ENCODE results near the gene CNDP1. TPM values are rescaled to one million over a fixed set of nuclear protein-coding genes. Genes with fewer than 3 reads are reported as not detected.

CNDP1 gene
- polyA plus RNA-seq, 3 donors: not detected

GRCh38 chr18:74488864-74489263 lies 45.4 kb upstream of the CNDP1 start:
- Histone ChIP-seq H3K9ac (ENCODE audit: insufficient read depth, low read length, poor library complexity, severe bottlenecking) (no peak overlapping the region), H4K20me1 (ENCODE audit: insufficient read depth, low read length) (no peaks in the 10 kb centered on the region), H3K4me3 (replicated peaks in 1 of 3; ENCODE audit: low read depth in 2 of 3, low read length in 3 of 3) (no peak overlapping the region), H3K27me3 (ENCODE audit: control insufficient read depth in 2 of 2, insufficient read depth in 2 of 2, low read length in 2 of 2) (no peaks in the 10 kb centered on the region), H2AFZ (ENCODE audit: insufficient read depth, low read depth, low read length, poor library complexity, severe bottlenecking) (no peak overlapping the region), H3K27ac (ENCODE audit: low read depth in 1 of 2, low read length in 2 of 2) (no peak overlapping the region), H3K79me2 (ENCODE audit: insufficient read depth, low read length) (no peaks in the 10 kb centered on the region), H3K4me2 (replicated peaks; ENCODE audit: extremely low read depth, low read length, poor library complexity, severe bottlenecking) (no peak overlapping the region), H3K4me1 (ENCODE audit: control insufficient read depth in 1 of 2, insufficient read depth in 2 of 2, low read length in 2 of 2) (peaks cover 7 to 14% of the 10 kb centered on the region in 2 donors), H3K9me3 (replicated peaks in 1 of 2; ENCODE audit: control insufficient read depth in 1 of 2, insufficient read depth in 1 of 2, low read length in 2 of 2) (no peaks in the 10 kb centered on the region), H3K36me3 (replicated peaks in 1 of 2; ENCODE audit: control insufficient read depth in 1 of 2, insufficient read depth in 2 of 2, low read length in 2 of 2) (no peaks in the 10 kb centered on the region)
- H3K4me3 Mint-ChIP-seq: no peak overlapping the region
- no peaks in the 10 kb centered on the region for H3K36me3 Mint-ChIP-seq
- WGBS (ENCODE audit: insufficient coverage): 97% methylated on average over 8 of the region's 8 CpGs
- peaks cover 2 to 7% (median 4%) of the 10 kb centered on the region in 7 donors for H3K9me3 Mint-ChIP-seq
- peaks cover 3 to 7% (median 4%) of the 10 kb centered on the region in 3 donors for H3K27me3 Mint-ChIP-seq (ENCODE audit: low read depth in 3 of 3)
- H3K27ac Mint-ChIP-seq: peak overlapping the region in 1 of 7 donors; percentile 41
- H3K4me1 Mint-ChIP-seq: peaks cover 21% of the 10 kb centered on the region
- DNase-seq: no peak
- intact Hi-C loops (cut with micrococcal nuclease): no loop called here
- TF ChIP-seq CTCF (IDR thresholded peaks at IDR 0.05): no peak

GRCh38 chr18:74489676-74490075 lies 44.6 kb upstream of the CNDP1 start:
- no peaks in the 10 kb centered on the region for H4K20me1 ChIP-seq (ENCODE audit: insufficient read depth, low read length)
- H3K9ac ChIP-seq (ENCODE audit: insufficient read depth, low read length, poor library complexity, severe bottlenecking): no peak overlapping the region
- H3K27me3 ChIP-seq (ENCODE audit: control insufficient read depth in 2 of 2, insufficient read depth in 2 of 2, low read length in 2 of 2): no peaks in the 10 kb centered on the region
- Mint-ChIP-seq H3K9me3 (peaks cover 2 to 7% (median 4%) of the 10 kb centered on the region in 7 donors), H3K27ac (no peak overlapping the region), H3K36me3 (no peaks in the 10 kb centered on the region), H3K4me1 (peaks cover 18% of the 10 kb centered on the region), H3K27me3 (ENCODE audit: low read depth in 3 of 3) (peaks cover 3 to 9% (median 4%) of the 10 kb centered on the region in 3 donors), H3K4me3 (no peak overlapping the region)
- 71% methylated on average over 4 of the region's 7 CpGs for WGBS (ENCODE audit: insufficient coverage)
- no peaks in the 10 kb centered on the region for H3K36me3 ChIP-seq (replicated peaks in 1 of 2; ENCODE audit: control insufficient read depth in 1 of 2, insufficient read depth in 2 of 2, low read length in 2 of 2)
- no peak for DNase-seq
- peaks cover 3 to 10% of the 10 kb centered on the region in 2 donors for H3K4me1 ChIP-seq (ENCODE audit: control insufficient read depth in 1 of 2, insufficient read depth in 2 of 2, low read length in 2 of 2)
- H3K79me2 ChIP-seq (ENCODE audit: insufficient read depth, low read length): no peaks in the 10 kb centered on the region
- H3K4me2 ChIP-seq (replicated peaks; ENCODE audit: extremely low read depth, low read length, poor library complexity, severe bottlenecking): no peak overlapping the region
- intact Hi-C loops (cut with micrococcal nuclease): loop anchor here (10.0 kb wide), 4 partner anchors 105 to 345 kb away; partner anchors contain the start of genes FBXO15 (in 1 of the 2), TIMM21 (in 1 of the 2) and ZNF407 (in 1 of the 2)
- no peak overlapping the region for H3K4me3 ChIP-seq (replicated peaks in 1 of 3; ENCODE audit: low read depth in 2 of 3, low read length in 3 of 3)
- H3K9me3 ChIP-seq (replicated peaks in 1 of 2; ENCODE audit: control insufficient read depth in 1 of 2, insufficient read depth in 1 of 2, low read length in 2 of 2): no peaks in the 10 kb centered on the region
- H2AFZ ChIP-seq (ENCODE audit: insufficient read depth, low read depth, low read length, poor library complexity, severe bottlenecking): no peak overlapping the region
- no peak for TF ChIP-seq CTCF (IDR thresholded peaks at IDR 0.05)
- no peak overlapping the region for H3K27ac ChIP-seq (ENCODE audit: low read depth in 1 of 2, low read length in 2 of 2)
